Caco-2 (cell line): ENCODE data around the gene CTNNA2. TPM values are rescaled to one million over a fixed set of nuclear protein-coding genes. Genes with fewer than 3 reads are reported as not detected.

Experiments used
- BruUV-seq: library from RNA; stranded (reverse); fragments of 400-500 nt; replicated peaks from 2 replicates; lab custom pipeline; 2021; lab: Mats Ljungman, UMichigan
- CTCF ChIA-PET: fragments of 300-600 bp; sonication (Branson Sonifier 250); formaldehyde crosslinking; loops from one replicate; lab custom pipeline; 2022; ENCODE audit warnings: antibody characterized with exemption; lab: Charles Lee
- POLR2A ChIA-PET: fragments of 300-600 bp; sonication (Branson Sonifier 250); formaldehyde crosslinking; loops from one replicate; lab custom pipeline; 2022; ENCODE audit warnings: antibody characterized with exemption; lab: Charles Lee
- DNase-seq, 2 experiments: peaks; one replicate each; pipeline versions ENCODE4 v3.0.0 to v3.0.0-alpha.2; 2020 to 2022
- H3K27me3 ChIP-seq: replicated peaks from 2 replicates; pipeline ENCODE4 v1.6.0; 2011; ENCODE audit warnings: low read length; ENCODE audit not compliant: control insufficient read depth, insufficient read depth
- H3K36me3 ChIP-seq: 2 replicates; pipeline ENCODE4 v1.5.1; 2011; ENCODE audit warnings: low read length; ENCODE audit not compliant: control insufficient read depth, insufficient read depth
- H3K4me1 ChIP-seq: fragments of 250-450 bp; sonication (Bioruptor Pico); 2 replicates; pipeline ENCODE4 v1.5.1; 2020; ENCODE audit warnings: mild to moderate bottlenecking
- H3K4me3 ChIP-seq: 2 replicates; pipeline ENCODE4 v1.5.1; 2011; ENCODE audit warnings: low read depth, mild to moderate bottlenecking, control low read depth, low read length
- H3K9me3 ChIP-seq: fragments of 250-450 bp; sonication (Bioruptor Pico); 2 replicates; pipeline ENCODE4 v1.5.1; 2020; ENCODE audit warnings: mild to moderate bottlenecking, moderate library complexity
- H3K27ac Mint-ChIP-seq: one replicate; pipeline ENCODE4 v1.8.0; 2022; ENCODE audit warnings: mixed read lengths; ENCODE audit not compliant: unreplicated experiment
- H3K27me3 Mint-ChIP-seq: one replicate; pipeline ENCODE4 v1.8.0; 2022; ENCODE audit warnings: mixed read lengths; ENCODE audit not compliant: insufficient read depth, unreplicated experiment
- H3K36me3 Mint-ChIP-seq: one replicate; pipeline ENCODE4 v1.8.0; 2022; ENCODE audit warnings: mild to moderate bottlenecking, mixed read lengths; ENCODE audit not compliant: insufficient read depth, unreplicated experiment
- H3K4me1 Mint-ChIP-seq: one replicate; pipeline ENCODE4 v1.8.0; 2022; ENCODE audit warnings: low read depth, mixed read lengths; ENCODE audit not compliant: unreplicated experiment
- H3K4me3 Mint-ChIP-seq: one replicate; pipeline ENCODE4 v1.8.0; 2022; ENCODE audit warnings: mild to moderate bottlenecking, moderate library complexity, mixed read lengths; ENCODE audit not compliant: unreplicated experiment
- H3K9me3 Mint-ChIP-seq: one replicate; pipeline ENCODE4 v1.8.0; 2022; ENCODE audit warnings: mixed read lengths; ENCODE audit not compliant: unreplicated experiment
- CTCF ChIP-seq, 2 experiments: fragments of 200-600 bp in 1 of 2; IDR thresholded peaks; 1 replicate in 1 of 2; 2 replicates in 1 of 2; pipeline versions ENCODE4 v1.5.1 to v1.8.0; 2011 to 2022; ENCODE audit warnings: antibody characterized with exemption in 1 of 2, control low read depth in 1 of 2, inconsistent platforms in 1 of 2, low read depth in 1 of 2, low read length in 1 of 2, mild to moderate bottlenecking in 1 of 2, moderate library complexity in 1 of 2; ENCODE audit not compliant: insufficient read depth in 1 of 2, severe bottlenecking in 1 of 2, unreplicated experiment in 1 of 2
- intact Hi-C: fragments of 100-400 bp; cut with micrococcal nuclease; formaldehyde crosslinking; loops from one replicate; pipeline ENCODE4 v1.10.0; 2022; ENCODE audit not compliant: unreplicated experiment
- total RNA-seq: library from RNA; stranded (reverse); gene quantifications from 2 replicates; pipeline ENCODE4 v1.2.3, GENCODE V29; 2022

CTNNA2 gene
- total RNA-seq, 1 experiment from 2014 or later, result not detected

GRCh38 chr2:80059447-80059846, 546.6 kb downstream of the CTNNA2 start:
- no peak for TF ChIP-seq CTCF (IDR thresholded peaks at IDR 0.05; ENCODE audit: insufficient read depth in 1 of 2, low read depth in 1 of 2, low read length in 1 of 2, severe bottlenecking in 1 of 2, unreplicated experiment in 1 of 2)
- no peak for DNase-seq
- no peak overlapping the region for H3K4me3 Mint-ChIP-seq
- H3K27ac Mint-ChIP-seq, result no peak overlapping the region
- peaks cover 8% of the 10 kb centered on the region for H3K27me3 Mint-ChIP-seq
- BruUV-seq, result no TSS peak
- Histone ChIP-seq H3K36me3 (no peaks in the 10 kb centered on the region), H3K9me3 (no peaks in the 10 kb centered on the region), H3K4me1 (no peaks in the 10 kb centered on the region), H3K27me3 (no peaks in the 10 kb centered on the region), H3K4me3 (no peak overlapping the region)
- ChIA-PET CTCF (no interaction called here), POLR2A (no interaction called here)
- H3K4me1 Mint-ChIP-seq, result no peaks in the 10 kb centered on the region
- intact Hi-C loops, result no loop called here
- no peaks in the 10 kb centered on the region for H3K9me3 Mint-ChIP-seq
- no peaks in the 10 kb centered on the region for H3K36me3 Mint-ChIP-seq

- no peaks in the 10 kb centered on the region for H3K36me3 ChIP-seq
- Mint-ChIP-seq H3K36me3 (no peaks in the 10 kb centered on the region), H3K4me3 (no peak overlapping the region), H3K4me1 (no peaks in the 10 kb centered on the region), H3K27ac (no peak overlapping the region), H3K27me3 (peaks cover 8% of the 10 kb centered on the region), H3K9me3 (no peaks in the 10 kb centered on the region)
- H3K4me3 ChIP-seq, result no peak overlapping the region
- H3K4me1 ChIP-seq, result no peaks in the 10 kb centered on the region
- no peaks in the 10 kb centered on the region for H3K27me3 ChIP-seq
- CTCF ChIA-PET, result no interaction called here
- TF ChIP-seq CTCF (IDR thresholded peaks at IDR 0.05; ENCODE audit: insufficient read depth in 1 of 2, low read depth in 1 of 2, low read length in 1 of 2, severe bottlenecking in 1 of 2, unreplicated experiment in 1 of 2), result no peak
- no peak for DNase-seq
- intact Hi-C loops, result no loop called here
- H3K9me3 ChIP-seq, result peaks cover 3% of the 10 kb centered on the region; the same call in 1 of the 2 replicates
- no TSS peak for BruUV-seq
- POLR2A ChIA-PET, result no interaction called here
Observed at GRCh38 chr2:80061881-80062280, 549.0 kb downstream of the CTNNA2 start.

DNA sequence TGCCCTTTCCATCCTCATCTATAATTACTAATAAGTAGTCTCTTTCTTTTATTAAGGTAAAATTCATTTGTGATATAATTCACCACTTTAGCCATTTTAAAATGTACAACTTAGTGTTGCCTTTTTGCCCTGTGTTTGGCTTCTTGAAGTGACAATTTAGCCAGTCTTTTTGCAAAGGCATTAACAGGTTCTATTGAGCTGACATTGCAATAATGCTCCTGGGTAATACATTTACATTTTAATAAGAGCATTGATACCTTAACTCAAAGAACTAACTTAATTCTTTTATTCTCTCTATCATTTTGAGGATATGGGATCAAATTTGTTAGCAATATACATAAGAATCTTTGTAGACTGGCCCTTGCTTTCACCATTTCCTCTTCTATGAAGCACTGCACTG, 549.4 kb downstream of the CTNNA2 start:
- POLR2A ChIA-PET, result no interaction called here
- no peaks in the 10 kb centered on the region for H3K36me3 Mint-ChIP-seq
- CTCF ChIA-PET, result no interaction called here
- intact Hi-C loops, result no loop called here
- H3K4me3 ChIP-seq, result no peak overlapping the region
- H3K4me1 ChIP-seq, result no peaks in the 10 kb centered on the region
- no peaks in the 10 kb centered on the region for H3K9me3 Mint-ChIP-seq
- peaks cover 4% of the 10 kb centered on the region; the same call in 1 of the 2 replicates for H3K9me3 ChIP-seq
- no peak overlapping the region for H3K27ac Mint-ChIP-seq
- TF ChIP-seq CTCF (IDR thresholded peaks at IDR 0.05; ENCODE audit: insufficient read depth in 1 of 2, low read depth in 1 of 2, low read length in 1 of 2, severe bottlenecking in 1 of 2, unreplicated experiment in 1 of 2), result no peak
- H3K4me1 Mint-ChIP-seq, result no peaks in the 10 kb centered on the region
- DNase-seq, result no peak
- peaks cover 6% of the 10 kb centered on the region for H3K27me3 Mint-ChIP-seq
- H3K4me3 Mint-ChIP-seq, result no peak overlapping the region
- no TSS peak for BruUV-seq
- H3K27me3 ChIP-seq, result no peaks in the 10 kb centered on the region
- H3K36me3 ChIP-seq, result no peaks in the 10 kb centered on the region
